ENCODE results near the gene AK4. TPM values are rescaled to one million over a fixed set of nuclear protein-coding genes. Genes with fewer than 3 reads are reported as not detected.

The AK4 gene
- total RNA-seq, 1 experiment from 2014 or later: 0.21 TPM

DNA sequence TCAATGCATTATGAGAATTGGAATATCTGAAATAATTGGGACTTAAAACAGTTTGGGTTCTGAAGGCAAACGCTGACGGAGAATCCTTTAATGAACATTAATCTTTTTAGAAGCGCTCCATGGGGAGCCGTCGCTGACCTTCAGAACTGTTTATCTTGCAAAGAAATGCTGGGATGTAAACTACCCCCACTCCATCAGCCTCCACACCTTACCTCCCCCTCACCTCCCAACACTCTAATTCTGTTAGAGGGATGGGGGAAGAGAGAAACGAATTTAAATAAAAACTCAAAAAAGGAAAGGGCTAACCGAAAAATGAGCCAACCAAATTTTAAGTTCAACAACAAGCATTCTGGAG is 117.3 kb downstream of the AK4 start:
- H3K36me3 ChIP-seq: no peaks in the 10 kb centered on the region
- no peaks in the 10 kb centered on the region for H3K4me1 ChIP-seq (replicated peaks)
- no peak overlapping the region for H3K4me3 ChIP-seq
- H3K9me3 ChIP-seq (replicated peaks): no peaks in the 10 kb centered on the region
- H3K27me3 ChIP-seq (replicated peaks): 0 out of 2 replicates have a peak, but pooled peaks cover 10% of the 10 kb centered on the region
- H3K27ac ChIP-seq: no peak overlapping the region
- no peak for DNase-seq (ENCODE audit: low read depth in 1 of 2, low spot score in 2 of 2)

DNA sequence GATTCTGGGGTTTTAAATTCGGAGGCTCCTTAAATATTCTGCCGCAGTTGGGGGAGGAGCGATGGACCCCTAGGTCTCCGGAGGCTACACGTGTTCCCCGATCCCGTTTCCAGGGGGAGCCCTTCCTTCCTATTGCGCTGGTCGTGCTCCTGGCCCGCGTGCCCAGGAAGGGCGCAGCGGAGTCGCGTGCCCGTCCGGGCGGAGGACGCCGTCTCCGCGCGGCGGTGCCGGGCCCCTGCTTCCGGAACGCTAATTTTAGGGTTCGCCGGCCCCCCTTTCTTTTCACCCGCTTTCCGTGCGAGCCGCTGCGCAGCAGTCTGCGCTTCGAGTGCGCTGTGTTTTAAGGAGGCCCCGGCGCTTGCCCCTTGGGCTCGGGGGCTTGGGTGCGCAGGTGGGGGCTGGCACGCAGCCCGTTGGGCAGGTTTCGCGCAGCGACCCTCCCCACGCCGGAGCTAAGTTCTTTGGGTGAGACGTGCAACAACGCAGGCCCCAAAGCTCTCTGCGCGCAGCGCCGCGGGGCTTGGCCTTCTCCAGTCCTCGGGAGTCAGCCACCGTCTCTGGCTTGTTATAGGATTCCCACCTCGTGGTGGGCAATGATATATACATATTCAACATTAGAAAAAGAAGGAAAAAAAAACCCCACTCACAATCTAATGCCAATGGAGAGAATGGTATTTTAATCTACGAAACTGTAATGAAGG is 117.8 kb downstream of the AK4 start:
- no peaks in the 10 kb centered on the region for H3K4me1 ChIP-seq (replicated peaks)
- no peak for DNase-seq (ENCODE audit: low read depth in 1 of 2, low spot score in 2 of 2)
- no peaks in the 10 kb centered on the region for H3K36me3 ChIP-seq
- no peaks in the 10 kb centered on the region for H3K9me3 ChIP-seq (replicated peaks)
- no peak overlapping the region for H3K27ac ChIP-seq
- 0 out of 2 replicates have a peak, but pooled peaks cover 10% of the 10 kb centered on the region for H3K27me3 ChIP-seq (replicated peaks)
- no peak overlapping the region for H3K4me3 ChIP-seq

DNA sequence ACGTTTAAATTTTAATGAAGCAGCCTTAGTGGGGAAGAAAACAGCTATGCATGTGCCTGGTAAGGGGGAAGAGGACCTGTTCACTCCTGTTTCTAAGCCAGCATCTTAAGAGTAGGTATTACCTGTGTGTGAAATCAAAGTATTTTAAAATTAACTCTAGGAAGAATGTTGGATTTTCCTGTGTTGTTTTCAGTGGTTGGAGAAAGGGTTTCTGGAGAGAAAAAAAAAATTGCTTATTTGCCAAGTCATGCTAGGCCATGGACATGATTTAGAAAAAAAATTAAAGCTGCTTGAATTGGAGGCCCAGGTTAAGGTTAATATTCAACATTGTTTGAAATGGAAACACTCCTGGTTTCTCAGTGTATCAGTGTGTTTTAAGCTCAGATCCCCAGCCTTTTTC is 118.5 kb downstream of the AK4 start:
- no peak overlapping the region for H3K27ac ChIP-seq
- H3K4me1 ChIP-seq (replicated peaks): no peaks in the 10 kb centered on the region
- H3K4me3 ChIP-seq: no peak overlapping the region
- H3K9me3 ChIP-seq (replicated peaks): no peaks in the 10 kb centered on the region
- H3K27me3 ChIP-seq (replicated peaks): 0 out of 2 replicates have a peak, but pooled peaks cover 10% of the 10 kb centered on the region
- DNase-seq (ENCODE audit: low read depth in 1 of 2, low spot score in 2 of 2): no peak
- no peaks in the 10 kb centered on the region for H3K36me3 ChIP-seq

DNA sequence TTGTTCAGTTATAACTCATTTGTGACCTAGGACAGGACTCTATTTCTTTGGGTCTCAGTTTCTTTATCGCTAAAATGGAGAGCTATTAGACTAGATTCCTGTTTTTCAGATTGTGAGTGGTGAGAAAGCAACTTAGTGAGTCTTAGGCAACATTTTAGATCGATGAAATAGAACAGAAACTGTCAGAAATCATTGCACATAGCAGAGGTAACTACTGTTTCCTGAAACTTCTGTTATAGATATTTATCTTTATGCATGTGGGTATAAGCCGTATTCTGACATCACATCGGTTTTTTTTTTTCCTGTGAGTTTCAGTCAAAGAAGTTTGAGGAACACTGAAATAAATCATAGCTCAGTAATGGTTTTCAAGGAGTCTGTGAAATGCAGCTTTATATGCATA is 119.3 kb downstream of the AK4 start:
- Histone ChIP-seq H3K9me3 (replicated peaks) (no peaks in the 10 kb centered on the region), H3K4me1 (replicated peaks) (no peaks in the 10 kb centered on the region), H3K27ac (no peak overlapping the region), H3K4me3 (no peak overlapping the region), H3K36me3 (no peaks in the 10 kb centered on the region), H3K27me3 (replicated peaks) (0 out of 2 replicates have a peak, but pooled peaks cover 10% of the 10 kb centered on the region)
- no peak for DNase-seq (ENCODE audit: low read depth in 1 of 2, low spot score in 2 of 2)

DNA sequence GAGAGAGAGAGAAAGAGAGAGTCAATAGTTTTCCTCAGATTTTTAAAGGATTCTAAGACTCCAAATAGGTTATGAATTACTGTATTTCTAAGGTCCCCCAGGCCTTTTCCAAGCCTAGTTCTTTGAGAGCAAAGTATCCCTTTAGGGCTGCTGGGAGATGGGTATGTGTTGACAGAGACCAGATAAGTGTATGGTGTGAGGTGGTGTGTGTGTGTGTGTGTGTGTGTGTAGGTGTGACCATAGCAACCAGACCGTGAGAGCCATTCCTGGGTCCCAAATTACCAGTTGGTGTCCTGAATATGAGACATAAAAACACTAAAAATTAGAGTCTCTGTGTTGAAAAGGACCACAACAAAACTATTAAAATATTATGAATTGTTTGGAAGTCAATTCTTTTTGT is 119.7 kb downstream of the AK4 start:
- H3K4me1 ChIP-seq (replicated peaks): no peaks in the 10 kb centered on the region
- H3K4me3 ChIP-seq: no peak overlapping the region
- 0 out of 2 replicates have a peak, but pooled peaks cover 10% of the 10 kb centered on the region for H3K27me3 ChIP-seq (replicated peaks)
- H3K27ac ChIP-seq: no peak overlapping the region
- no peaks in the 10 kb centered on the region for H3K36me3 ChIP-seq
- no peaks in the 10 kb centered on the region for H3K9me3 ChIP-seq (replicated peaks)
- no peak for DNase-seq (ENCODE audit: low read depth in 1 of 2, low spot score in 2 of 2)

DNA sequence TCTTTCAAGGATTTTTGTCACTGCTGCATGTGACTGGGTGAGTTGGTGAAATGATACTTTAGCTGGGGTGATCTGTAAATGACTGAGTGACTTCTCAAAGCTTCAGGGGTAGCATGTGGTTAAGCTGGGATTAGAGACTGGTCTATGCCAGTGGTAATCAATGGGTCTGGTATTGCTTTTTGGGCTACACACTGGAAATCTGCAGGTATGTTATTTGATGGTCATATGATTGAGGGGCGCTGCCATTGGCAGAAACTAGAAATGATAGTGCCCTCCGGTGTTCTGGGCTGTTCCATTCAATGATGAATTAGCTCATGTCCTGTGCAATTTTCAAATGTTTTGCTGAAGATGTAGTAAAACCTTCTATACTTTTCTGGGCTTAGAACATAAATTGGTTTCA is 121.6 kb downstream of the AK4 start:
- DNase-seq (ENCODE audit: low read depth in 1 of 2, low spot score in 2 of 2): no peak
- Histone ChIP-seq H3K27ac (no peak overlapping the region), H3K4me1 (replicated peaks) (no peaks in the 10 kb centered on the region), H3K36me3 (no peaks in the 10 kb centered on the region), H3K27me3 (replicated peaks) (0 out of 2 replicates have a peak, but pooled peaks cover 5% of the 10 kb centered on the region), H3K4me3 (no peak overlapping the region), H3K9me3 (replicated peaks) (no peaks in the 10 kb centered on the region)

DNA sequence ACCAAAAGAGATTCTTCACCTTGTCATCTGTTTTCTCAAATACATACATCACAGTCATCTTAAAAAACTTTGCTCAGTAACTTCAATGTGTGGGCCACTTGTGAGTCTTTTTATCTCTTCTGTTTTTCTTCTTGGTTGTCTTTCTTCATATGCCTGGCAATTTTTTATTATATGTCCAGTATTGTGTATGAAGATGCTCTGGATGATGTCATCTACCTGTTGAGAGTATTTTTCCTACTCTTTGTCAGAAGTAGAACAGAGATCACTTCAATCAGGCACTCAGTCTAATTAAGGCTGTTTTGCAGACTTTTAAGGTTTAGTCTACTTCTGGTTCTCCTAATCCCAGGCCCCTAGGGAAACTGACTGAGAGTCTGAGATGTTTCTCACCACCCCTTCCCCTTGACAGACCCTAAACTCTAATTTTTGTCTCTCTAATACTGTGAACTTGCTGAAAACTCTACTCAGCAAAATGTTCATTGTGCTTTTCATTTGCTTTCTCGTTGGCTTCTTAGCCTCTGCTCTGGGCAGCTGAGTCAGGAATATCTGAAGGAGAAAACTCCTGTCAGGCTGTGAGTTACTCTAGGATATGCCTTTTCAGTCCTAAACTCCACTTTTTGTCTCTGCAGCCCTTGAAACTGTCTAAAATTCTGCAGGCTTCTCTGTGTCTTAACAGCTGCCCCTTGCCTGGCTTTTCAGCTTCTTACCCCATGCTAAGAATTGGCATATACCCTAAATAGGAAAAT is 128.4 kb downstream of the AK4 start:
- no peak overlapping the region for H3K4me3 ChIP-seq
- no peaks in the 10 kb centered on the region for H3K36me3 ChIP-seq
- H3K27me3 ChIP-seq (replicated peaks): peaks cover 7% of the 10 kb centered on the region; the same call in 1 of the 2 replicates
- no peak for DNase-seq (ENCODE audit: low read depth in 1 of 2, low spot score in 2 of 2)
- H3K27ac ChIP-seq: no peak overlapping the region
- no peaks in the 10 kb centered on the region for H3K4me1 ChIP-seq (replicated peaks)
- H3K9me3 ChIP-seq (replicated peaks): no peaks in the 10 kb centered on the region

DNA sequence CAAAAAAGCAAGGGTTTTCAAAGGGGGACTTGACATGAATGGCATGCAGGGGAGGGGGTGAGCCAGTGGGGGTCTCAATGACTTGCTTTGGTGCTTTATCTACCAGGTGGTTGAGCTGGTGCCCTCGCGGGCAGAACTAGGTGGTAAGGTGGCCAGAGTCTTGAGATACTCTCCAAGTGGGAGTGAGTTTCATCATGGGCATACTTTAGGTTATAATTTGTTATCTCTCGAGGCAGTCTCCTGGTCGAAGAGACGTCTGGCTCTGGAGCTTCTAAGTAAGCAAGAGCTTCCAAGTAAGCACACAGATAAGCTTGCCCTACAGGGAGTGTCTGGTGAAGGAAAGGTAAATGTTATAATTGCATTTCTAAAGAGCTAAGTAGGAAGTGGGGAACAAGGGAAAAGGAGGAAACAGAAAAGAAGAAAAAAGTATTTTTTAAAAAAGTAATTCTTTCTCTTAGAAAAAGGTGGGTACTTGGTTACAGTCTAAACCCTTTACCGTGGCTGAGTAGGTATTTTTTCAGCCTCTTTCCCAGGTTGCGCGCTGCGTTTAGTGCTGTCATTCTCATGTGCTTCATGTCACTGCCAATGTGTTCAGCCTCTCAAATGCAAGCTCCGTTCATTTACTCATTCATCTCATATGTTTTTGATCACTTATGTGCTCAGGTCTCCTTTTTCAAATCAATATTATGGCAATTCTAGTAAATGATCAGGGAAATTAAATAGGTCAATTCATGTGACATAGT is 129.8 kb downstream of the AK4 start:
- Histone ChIP-seq H3K4me1 (replicated peaks) (no peaks in the 10 kb centered on the region), H3K27me3 (replicated peaks) (peaks cover 7% of the 10 kb centered on the region; the same call in 1 of the 2 replicates), H3K4me3 (no peak overlapping the region), H3K36me3 (no peaks in the 10 kb centered on the region), H3K9me3 (replicated peaks) (no peaks in the 10 kb centered on the region), H3K27ac (no peak overlapping the region)
- no peak for DNase-seq (ENCODE audit: low read depth in 1 of 2, low spot score in 2 of 2)

DNA sequence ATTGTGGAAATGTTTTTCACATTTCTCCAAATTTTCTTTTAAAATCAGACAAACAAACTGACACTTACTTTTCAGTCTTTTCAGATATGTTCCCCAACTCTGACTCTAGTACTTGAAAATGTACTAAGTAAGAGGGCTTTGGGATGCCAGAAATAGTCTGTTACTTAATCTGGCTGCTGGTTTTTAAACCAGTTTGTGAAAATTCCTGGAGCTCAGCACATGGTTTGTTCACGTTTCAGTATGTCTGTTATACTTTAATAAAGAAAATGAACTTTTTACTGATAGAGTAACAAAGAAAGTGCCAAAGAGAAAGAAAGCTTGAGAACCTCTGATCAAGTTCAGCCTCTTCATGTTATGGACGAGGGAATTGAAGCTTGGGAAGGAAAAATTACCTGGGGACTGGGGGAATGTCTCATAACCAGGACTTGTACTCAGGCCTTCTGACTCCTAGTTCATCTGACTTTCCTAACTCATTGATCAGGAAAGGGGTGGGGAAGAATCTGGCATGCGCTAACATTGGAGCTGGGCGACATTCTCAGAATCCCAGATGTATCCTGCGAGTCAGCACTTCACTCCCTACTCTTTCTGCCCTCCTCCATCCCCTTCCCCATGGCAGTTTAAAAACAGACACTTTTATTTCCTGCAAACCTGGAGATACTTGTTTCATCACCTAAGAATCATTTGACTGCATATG is 130.5 kb downstream of the AK4 start:
- peaks cover 7% of the 10 kb centered on the region for H3K27me3 ChIP-seq (replicated peaks)
- H3K4me3 ChIP-seq: no peak overlapping the region
- H3K4me1 ChIP-seq (replicated peaks): no peaks in the 10 kb centered on the region
- no peaks in the 10 kb centered on the region for H3K9me3 ChIP-seq (replicated peaks)
- DNase-seq (ENCODE audit: low read depth in 1 of 2, low spot score in 2 of 2): no peak
- H3K36me3 ChIP-seq: no peaks in the 10 kb centered on the region
- H3K27ac ChIP-seq: no peak overlapping the region

DNA sequence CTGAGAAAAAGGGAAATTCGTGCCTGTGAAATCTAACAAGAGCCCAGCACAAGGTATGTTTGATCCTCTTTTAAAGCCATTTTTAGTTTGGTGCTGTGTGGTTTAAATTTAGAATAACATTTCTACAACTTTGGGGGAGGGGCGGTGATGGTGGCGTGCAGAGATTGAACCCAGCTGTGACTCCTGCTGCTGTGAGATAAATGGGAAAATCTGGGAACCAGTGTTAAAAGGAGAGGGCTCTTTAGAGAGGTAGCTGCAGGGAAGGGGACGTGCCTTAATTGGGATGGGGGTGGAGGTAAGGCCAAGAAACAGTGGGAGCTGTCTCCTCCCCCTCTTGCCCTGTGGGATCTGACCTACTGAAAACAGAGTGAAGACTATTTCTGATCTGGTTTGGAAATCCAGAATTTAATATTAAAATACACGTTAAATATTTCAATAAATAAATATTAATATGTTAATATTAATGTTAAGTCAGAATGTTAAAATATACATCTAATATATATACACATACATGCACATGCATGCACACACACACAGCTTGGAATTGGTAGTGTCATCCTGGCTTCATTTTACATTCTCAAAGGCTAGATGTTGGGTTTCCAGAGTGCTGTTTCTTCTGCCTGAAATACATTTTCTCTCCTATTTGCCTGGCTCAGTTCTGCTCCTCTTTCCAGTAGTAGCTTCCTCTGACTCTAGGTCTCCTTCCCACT is 131.2 kb downstream of the AK4 start:
- DNase-seq (ENCODE audit: low read depth in 1 of 2, low spot score in 2 of 2): no peak
- no peak overlapping the region for H3K4me3 ChIP-seq
- H3K36me3 ChIP-seq: no peaks in the 10 kb centered on the region
- H3K27me3 ChIP-seq (replicated peaks): peaks cover 7% of the 10 kb centered on the region
- no peak overlapping the region for H3K27ac ChIP-seq
- H3K9me3 ChIP-seq (replicated peaks): no peaks in the 10 kb centered on the region
- H3K4me1 ChIP-seq (replicated peaks): no peaks in the 10 kb centered on the region

Measured in SJSA1 (cell line).